Measurements from ENCODE around the gene OBSCN. TPM values are rescaled to one million over a fixed set of nuclear protein-coding genes. Genes with fewer than 3 reads are reported as not detected.

The OBSCN gene
- total and polyA plus RNA-seq, 2 donors (not counting 1 experiment from before 2014, with no cell fraction given), result 10.0 to 63.9 TPM

GRCh38 chr1:228291906-228292608, 84.2 kb downstream of the OBSCN start:
- H3K79me2 ChIP-seq (ENCODE audit: control insufficient read depth, insufficient read depth, low read length), result no peaks in the 10 kb centered on the region
- Mint-ChIP-seq H3K4me1 (no peaks in the 10 kb centered on the region), H3K4me3 (no peak overlapping the region), H3K27me3 (no peaks in the 10 kb centered on the region), H3K9me3 (ENCODE audit: insufficient read depth) (peaks cover 2% of the 10 kb centered on the region), H3K27ac (no peak overlapping the region)
- H3K36me3 ChIP-seq (replicated peaks in 1 of 2; ENCODE audit: control extremely low read depth in 1 of 2, control insufficient read depth in 1 of 2, extremely low read depth in 1 of 2, insufficient read depth in 2 of 2, low read length in 1 of 2), result no peaks in the 10 kb centered on the region
- no peak overlapping the region for H2AFZ ChIP-seq (ENCODE audit: insufficient read depth, low read depth, low read length, poor library complexity, severe bottlenecking)
- intact Hi-C loops (cut with micrococcal nuclease), result no loop called here
- no peak for DNase-seq
- no peak overlapping the region for H3K9ac ChIP-seq (ENCODE audit: low read length)
- no peak for ATAC-seq (ENCODE audit: low read depth)
- ChIA-PET POLR2A (no interaction called here), CTCF (no interaction called here)
- no peaks in the 10 kb centered on the region for H3K9me3 ChIP-seq (ENCODE audit: control extremely low read depth in 1 of 3, control insufficient read depth in 2 of 3, insufficient read depth in 1 of 3, low read length in 2 of 3)
- no peaks in the 10 kb centered on the region for H4K20me1 ChIP-seq (ENCODE audit: control insufficient read depth, insufficient read depth, low read length, poor library complexity, severe bottlenecking)
- no peak overlapping the region for H3K4me3 ChIP-seq (ENCODE audit: control extremely low read depth in 1 of 5, extremely low read depth in 1 of 5, insufficient read depth in 1 of 5, low read depth in 2 of 5, low read length in 4 of 5)
- H3K4me2 ChIP-seq (replicated peaks; ENCODE audit: low read depth, low read length, poor library complexity, severe bottlenecking), result no peak overlapping the region
- H3K27me3 ChIP-seq (replicated peaks in 1 of 4; ENCODE audit: control extremely low read depth in 1 of 4, control insufficient read depth in 3 of 4, insufficient read depth in 4 of 4, low read length in 3 of 4), result no peaks in the 10 kb centered on the region
- 84% methylated on average over 16 of the region's 16 CpGs for WGBS (ENCODE audit: insufficient coverage)
- H3K27ac ChIP-seq (ENCODE audit: low read length in 2 of 2), result no peak overlapping the region
- no peaks in the 10 kb centered on the region for H3K4me1 ChIP-seq (ENCODE audit: control insufficient read depth in 2 of 2, insufficient read depth in 2 of 2, low read length in 2 of 2)
- TF ChIP-seq CTCF (IDR thresholded peaks at IDR 0.05) (no peak), EZH2 (IDR thresholded peaks at IDR 0.05; ENCODE audit: borderline replicate concordance, insufficient read depth, low read depth, low read length, poor library complexity, severe bottlenecking) (no peak)

GRCh38 chr1:228292609-228292911, 84.7 kb downstream of the OBSCN start:
- Mint-ChIP-seq H3K4me1 (no peaks in the 10 kb centered on the region), H3K4me3 (no peak overlapping the region), H3K27me3 (no peaks in the 10 kb centered on the region), H3K9me3 (ENCODE audit: insufficient read depth) (peaks cover 6% of the 10 kb centered on the region), H3K27ac (no peak overlapping the region)
- H3K36me3 ChIP-seq (replicated peaks in 1 of 2; ENCODE audit: control extremely low read depth in 1 of 2, control insufficient read depth in 1 of 2, extremely low read depth in 1 of 2, insufficient read depth in 2 of 2, low read length in 1 of 2), result no peaks in the 10 kb centered on the region
- H3K27me3 ChIP-seq (replicated peaks in 1 of 4; ENCODE audit: control extremely low read depth in 1 of 4, control insufficient read depth in 3 of 4, insufficient read depth in 4 of 4, low read length in 3 of 4), result no peaks in the 10 kb centered on the region
- no peak overlapping the region for H3K4me2 ChIP-seq (replicated peaks; ENCODE audit: low read depth, low read length, poor library complexity, severe bottlenecking)
- no peaks in the 10 kb centered on the region for H4K20me1 ChIP-seq (ENCODE audit: control insufficient read depth, insufficient read depth, low read length, poor library complexity, severe bottlenecking)
- CTCF ChIA-PET, result no interaction called here
- TF ChIP-seq CTCF (IDR thresholded peaks at IDR 0.05) (no peak), EZH2 (IDR thresholded peaks at IDR 0.05; ENCODE audit: borderline replicate concordance, insufficient read depth, low read depth, low read length, poor library complexity, severe bottlenecking) (no peak)
- no peak overlapping the region for H3K27ac ChIP-seq (ENCODE audit: low read length in 2 of 2)
- POLR2A ChIA-PET, result no interaction called here
- H2AFZ ChIP-seq (ENCODE audit: insufficient read depth, low read depth, low read length, poor library complexity, severe bottlenecking), result no peak overlapping the region
- WGBS (ENCODE audit: insufficient coverage), result 93% methylated on average over 9 of the region's 9 CpGs
- DNase-seq (no peak), ATAC-seq (ENCODE audit: low read depth) (no peak)
- intact Hi-C loops (cut with micrococcal nuclease), result no loop called here
- H3K9ac ChIP-seq (ENCODE audit: low read length), result no peak overlapping the region
- H3K4me3 ChIP-seq (ENCODE audit: control extremely low read depth in 1 of 5, extremely low read depth in 1 of 5, insufficient read depth in 1 of 5, low read depth in 2 of 5, low read length in 4 of 5), result no peak overlapping the region
- no peaks in the 10 kb centered on the region for H3K79me2 ChIP-seq (ENCODE audit: control insufficient read depth, insufficient read depth, low read length)
- H3K9me3 ChIP-seq (ENCODE audit: control extremely low read depth in 1 of 3, control insufficient read depth in 2 of 3, insufficient read depth in 1 of 3, low read length in 2 of 3), result peaks cover 0 to 4% (median under 1%) of the 10 kb centered on the region in 3 donors
- H3K4me1 ChIP-seq (ENCODE audit: control insufficient read depth in 2 of 2, insufficient read depth in 2 of 2, low read length in 2 of 2), result no peaks in the 10 kb centered on the region
